CD4-positive, CD25-positive, alpha-beta regulatory T cell (primary cell): Measurements from ENCODE around the gene ZNF141. TPM values are rescaled to one million over a fixed set of nuclear protein-coding genes. Genes with fewer than 3 reads are reported as not detected.

Experiments used
- ATAC-seq, 2 donors: fragments of 150-1000 bp; cut with Tn5 transposase; one replicate each; pipeline ENCODE4 v1.10.0; 2021; ENCODE audit warnings: low read depth in 2 of 2, moderate number of reproducible peaks in 2 of 2, moderate library complexity in 1 of 2
- DNase-seq, 3 donors: peaks; one replicate each; pipeline versions ENCODE4 v3.0.0 to v3.0.0-alpha.2; 2012 to 2022; ENCODE audit warnings: mixed read lengths in 1 of 3
- H3K27ac ChIP-seq: one replicate; pipeline ENCODE4 v1.7.0; 2013; ENCODE audit warnings: mild to moderate bottlenecking, low read length; ENCODE audit not compliant: insufficient read depth, poor library complexity, severe bottlenecking
- H3K27me3 ChIP-seq: one replicate; pipeline ENCODE4 v1.7.0; 2013; ENCODE audit warnings: low read length; ENCODE audit not compliant: control insufficient read depth, insufficient read depth
- H3K36me3 ChIP-seq: one replicate; pipeline ENCODE4 v1.7.0; 2013; ENCODE audit warnings: mild to moderate bottlenecking, low read length, moderate library complexity; ENCODE audit not compliant: control insufficient read depth, insufficient read depth
- H3K4me1 ChIP-seq: 2 replicates; pipeline ENCODE4 v1.7.0; 2013; ENCODE audit warnings: mild to moderate bottlenecking, low read length; ENCODE audit not compliant: insufficient read depth, control insufficient read depth, poor library complexity, severe bottlenecking
- H3K4me3 ChIP-seq: one replicate; pipeline ENCODE4 v1.7.0; 2013; ENCODE audit warnings: low read depth, mild to moderate bottlenecking, low read length, moderate library complexity
- H3K9me3 ChIP-seq, 2 experiments: 1 replicate in 1 of 2; 2 replicates in 1 of 2; pipeline ENCODE4 v1.7.0; 2013; ENCODE audit warnings: low read length in 2 of 2, mild to moderate bottlenecking in 1 of 2, moderate library complexity in 1 of 2; ENCODE audit not compliant: control insufficient read depth in 2 of 2
- H3K27ac Mint-ChIP-seq, 3 donors: one replicate each; pipeline ENCODE4 v1.8.0; 2020 to 2022; ENCODE audit warnings: mild to moderate bottlenecking in 3 of 3, mixed read lengths in 3 of 3, moderate library complexity in 2 of 3
- H3K27me3 Mint-ChIP-seq: one replicate; pipeline ENCODE4 v1.8.0; 2022; ENCODE audit warnings: mild to moderate bottlenecking, mixed read lengths
- H3K36me3 Mint-ChIP-seq: one replicate; pipeline ENCODE4 v1.8.0; 2020; ENCODE audit warnings: mixed read lengths
- H3K4me1 Mint-ChIP-seq, 4 donors: one replicate each; pipeline ENCODE4 v1.8.0; 2020 to 2022; ENCODE audit warnings: mixed read lengths in 4 of 4, mild to moderate bottlenecking in 1 of 4
- H3K4me3 Mint-ChIP-seq, 4 donors: one replicate each; pipeline ENCODE4 v1.8.0; 2020 to 2022; ENCODE audit warnings: mild to moderate bottlenecking in 4 of 4, mixed read lengths in 4 of 4, moderate library complexity in 3 of 4
- H3K9me3 Mint-ChIP-seq, 7 donors: one replicate each; pipeline ENCODE4 v1.8.0; 2020 to 2022; ENCODE audit warnings: mixed read lengths in 7 of 7, mild to moderate bottlenecking in 3 of 7, moderate library complexity in 2 of 7
- polyA plus RNA-seq, 4 donors: library from polyadenylated mRNA; unstranded; fragments of 300-500 nt; fragmentation: Illumina TruSeq; gene quantifications; one replicate each; pipeline ENCODE4 v1.2.3, GENCODE V29; 2021
- total RNA-seq: library from RNA; stranded (reverse); gene quantifications from one replicate; pipeline ENCODE4 v1.2.3, GENCODE V29; 2022

ZNF141 gene
- total and polyA plus RNA-seq, 5 donors from 2014 or later, result 8.2 to 17.3 (median 11.3) TPM

GRCh38 chr4:309807-310206 lies 27.8 kb upstream of the ZNF141 start:
- H3K27me3 ChIP-seq, result no peaks in the 10 kb centered on the region

GRCh38 chr4:314296-314903 lies 23.2 kb upstream of the ZNF141 start:
- H3K36me3 ChIP-seq, result no peaks in the 10 kb centered on the region
- H3K4me3 Mint-ChIP-seq, result no peak overlapping the region
- H3K27ac ChIP-seq, result no peak overlapping the region
- peaks cover 14 to 22% of the 10 kb centered on the region in 2 experiments for H3K9me3 ChIP-seq
- no peaks in the 10 kb centered on the region for H3K4me1 ChIP-seq
- no peak overlapping the region for H3K4me3 ChIP-seq
- DNase-seq (no peak), ATAC-seq (no peak)
- peaks cover 6% of the 10 kb centered on the region for H3K27me3 Mint-ChIP-seq
- no peaks in the 10 kb centered on the region for H3K27me3 ChIP-seq
- no peak overlapping the region for H3K27ac Mint-ChIP-seq
- H3K36me3 Mint-ChIP-seq, result peaks cover 12% of the 10 kb centered on the region
- peaks cover 0 to 60% (median 27%) of the 10 kb centered on the region in 7 donors for H3K9me3 Mint-ChIP-seq
- no peaks in the 10 kb centered on the region for H3K4me1 Mint-ChIP-seq

More at GRCh38 chr4:309807-310206, 27.8 kb upstream of the ZNF141 start:
- Histone ChIP-seq H3K36me3 (no peaks in the 10 kb centered on the region), H3K4me3 (no peak overlapping the region), H3K9me3 (peaks cover 19 to 25% of the 10 kb centered on the region in 2 experiments), H3K4me1 (no peaks in the 10 kb centered on the region), H3K27ac (no peak overlapping the region)
- peaks cover 0 to 14% (median 4%) of the 10 kb centered on the region in 4 donors for H3K4me1 Mint-ChIP-seq
- peaks cover 0 to 45% (median 10%) of the 10 kb centered on the region in 7 donors for H3K9me3 Mint-ChIP-seq
- peaks cover 6% of the 10 kb centered on the region for H3K27me3 Mint-ChIP-seq
- H3K4me3 Mint-ChIP-seq, result no peak overlapping the region
- H3K27ac Mint-ChIP-seq, result no peak overlapping the region
- H3K36me3 Mint-ChIP-seq, result peaks cover 6% of the 10 kb centered on the region
- DNase-seq (no peak), ATAC-seq (no peak)

- H3K27me3 Mint-ChIP-seq, result no peaks in the 10 kb centered on the region
- no peaks in the 10 kb centered on the region for H3K27me3 ChIP-seq
- H3K27ac Mint-ChIP-seq, result no peak overlapping the region
- no peak for ATAC-seq
- H3K9me3 ChIP-seq, result peaks cover 24 to 48% of the 10 kb centered on the region in 2 experiments
- H3K9me3 Mint-ChIP-seq, result peaks cover 3 to 34% (median 6%) of the 10 kb centered on the region in 7 donors
- no peak overlapping the region for H3K4me3 Mint-ChIP-seq
- no peak overlapping the region for H3K4me3 ChIP-seq
- no peaks in the 10 kb centered on the region for H3K4me1 ChIP-seq
- H3K4me1 Mint-ChIP-seq, result no peaks in the 10 kb centered on the region
- no peaks in the 10 kb centered on the region for H3K36me3 ChIP-seq
- H3K27ac ChIP-seq, result no peak overlapping the region
- no peak for DNase-seq
- H3K36me3 Mint-ChIP-seq, result peaks cover 5% of the 10 kb centered on the region
Measured at GRCh38 chr4:328729-329128, 8.9 kb upstream of the ZNF141 start.

- no peak overlapping the region for H3K27ac ChIP-seq
- peaks cover 5 to 25% (median 15%) of the 10 kb centered on the region in 7 donors for H3K9me3 Mint-ChIP-seq
- H3K27ac Mint-ChIP-seq, result peak overlapping the region; percentile 20 to 65 (median 20)
- DNase-seq, result no peak
- peak overlapping the region; percentile 85 to 92 (median 86) for H3K4me3 Mint-ChIP-seq
- peaks cover 25% of the 10 kb centered on the region for H3K36me3 Mint-ChIP-seq
- peaks cover 6% of the 10 kb centered on the region for H3K36me3 ChIP-seq
- H3K9me3 ChIP-seq, result peaks cover 14 to 29% of the 10 kb centered on the region in 2 experiments
- H3K4me1 ChIP-seq, result peaks cover 24% of the 10 kb centered on the region
- H3K4me3 ChIP-seq, result peak overlapping the region; percentile 61
- ATAC-seq, result no peak
- H3K4me1 Mint-ChIP-seq, result peaks cover 7 to 38% (median 16%) of the 10 kb centered on the region in 4 donors
- no peaks in the 10 kb centered on the region for H3K27me3 ChIP-seq
- H3K27me3 Mint-ChIP-seq, result peaks cover 5% of the 10 kb centered on the region
Measured at GRCh38 chr4:335515-335914, 2.1 kb upstream of the ZNF141 start.

- ATAC-seq (no peak), DNase-seq (no peak)
- peak overlapping the region; percentile 90 for H3K27ac ChIP-seq
- no peaks in the 10 kb centered on the region for H3K27me3 ChIP-seq
- peaks cover 5 to 29% (median 20%) of the 10 kb centered on the region in 7 donors for H3K9me3 Mint-ChIP-seq
- peaks cover 5% of the 10 kb centered on the region for H3K27me3 Mint-ChIP-seq
- H3K4me3 Mint-ChIP-seq, result peak overlapping the region; percentile 85 to 100 (median 92)
- H3K36me3 Mint-ChIP-seq, result peaks cover 31% of the 10 kb centered on the region
- peaks cover 12 to 35% of the 10 kb centered on the region in 2 experiments for H3K9me3 ChIP-seq
- H3K27ac Mint-ChIP-seq, result peak overlapping the region in 2 of 3 donors; percentile 20 to 65
- peaks cover 8% of the 10 kb centered on the region for H3K36me3 ChIP-seq
- H3K4me3 ChIP-seq, result peak overlapping the region; percentile 61
- H3K4me1 Mint-ChIP-seq, result peaks cover 7 to 42% (median 16%) of the 10 kb centered on the region in 4 donors
- H3K4me1 ChIP-seq, result peaks cover 24% of the 10 kb centered on the region
Measured at GRCh38 chr4:336099-336892, 1.3 kb upstream of the ZNF141 start.

- peaks cover 5% of the 10 kb centered on the region for H3K27me3 Mint-ChIP-seq
- peaks cover 7 to 42% (median 16%) of the 10 kb centered on the region in 4 donors for H3K4me1 Mint-ChIP-seq
- ATAC-seq, result no peak
- peak overlapping the region; percentile 90 for H3K27ac ChIP-seq
- peak overlapping the region; percentile 99 for H3K27ac Mint-ChIP-seq
- no peaks in the 10 kb centered on the region for H3K27me3 ChIP-seq
- peaks cover 12% of the 10 kb centered on the region for H3K36me3 ChIP-seq
- H3K4me3 ChIP-seq, result peak overlapping the region; percentile 80
- peak overlapping the region; percentile 96 to 100 (median 98) for H3K4me3 Mint-ChIP-seq
- no peak for DNase-seq
- H3K4me1 ChIP-seq, result peaks cover 24% of the 10 kb centered on the region
- peaks cover 16 to 35% of the 10 kb centered on the region in 2 experiments for H3K9me3 ChIP-seq
- peaks cover 5 to 31% (median 25%) of the 10 kb centered on the region in 7 donors for H3K9me3 Mint-ChIP-seq
- H3K36me3 Mint-ChIP-seq, result peaks cover 36% of the 10 kb centered on the region
Measured at GRCh38 chr4:336893-337142, 796 bp upstream of the ZNF141 start.

GRCh38 chr4:337932-338758 lies 531 bp downstream of the ZNF141 start:
- ATAC-seq, result peak; percentile 16 to 21
- peaks cover 5% of the 10 kb centered on the region for H3K27me3 Mint-ChIP-seq
- H3K4me3 Mint-ChIP-seq, result peak overlapping the region; percentile 96 to 100 (median 98)
- H3K9me3 Mint-ChIP-seq, result peaks cover 5 to 39% (median 29%) of the 10 kb centered on the region in 7 donors
- peak overlapping the region; percentile 99 for H3K27ac Mint-ChIP-seq
- peaks cover 27 to 41% of the 10 kb centered on the region in 2 experiments for H3K9me3 ChIP-seq
- H3K36me3 Mint-ChIP-seq, result peaks cover 47% of the 10 kb centered on the region
- H3K27ac ChIP-seq, result peak overlapping the region; percentile 90
- peaks cover 7 to 44% (median 16%) of the 10 kb centered on the region in 4 donors for H3K4me1 Mint-ChIP-seq
- H3K27me3 ChIP-seq, result no peaks in the 10 kb centered on the region
- H3K4me1 ChIP-seq, result peaks cover 24% of the 10 kb centered on the region
- peak in 1 of 3 donors; percentile 23 for DNase-seq
- H3K36me3 ChIP-seq, result peaks cover 24% of the 10 kb centered on the region
- peak overlapping the region; percentile 80 for H3K4me3 ChIP-seq
